ENCODE measurements around the gene ZNF143. TPM values are rescaled to one million over a fixed set of nuclear protein-coding genes. Genes with fewer than 3 reads are reported as not detected.

The ZNF143 gene
- total RNA-seq, 4 donors from 2014 or later = 20.7 to 45.6 (median 28.4) TPM

DNA sequence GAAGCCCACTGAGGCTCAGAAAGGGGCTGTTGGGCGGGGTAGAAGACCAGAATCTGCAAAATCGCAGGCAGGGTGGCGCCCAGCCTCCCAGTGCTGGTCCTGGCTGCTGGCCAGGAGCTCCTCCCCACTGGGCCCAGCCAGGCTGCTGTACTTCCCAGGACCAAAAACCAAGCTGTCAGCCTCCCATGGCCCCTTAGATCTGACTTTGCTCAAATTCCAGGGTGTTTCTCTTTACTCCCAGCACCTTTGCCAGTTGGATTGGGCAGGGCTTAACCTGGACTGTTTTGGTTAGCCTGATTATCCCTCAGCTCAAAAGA, 68.5 kb downstream of the ZNF143 start:
- DNase-seq (ENCODE audit: low spot score) (no peak), ATAC-seq (ENCODE audit: low FRiP score) (peak; percentile 41)
- no peak for TF ChIP-seq CTCF (IDR thresholded peaks at IDR 0.05)

- ATAC-seq (ENCODE audit: low FRiP score) = no peak
- TF ChIP-seq CTCF (IDR thresholded peaks at IDR 0.05) = no peak
- no peak for DNase-seq (ENCODE audit: low spot score)
These were observed 69.3 kb downstream of the ZNF143 start for GRCh38 chr11:9530020-9530621.

DNA sequence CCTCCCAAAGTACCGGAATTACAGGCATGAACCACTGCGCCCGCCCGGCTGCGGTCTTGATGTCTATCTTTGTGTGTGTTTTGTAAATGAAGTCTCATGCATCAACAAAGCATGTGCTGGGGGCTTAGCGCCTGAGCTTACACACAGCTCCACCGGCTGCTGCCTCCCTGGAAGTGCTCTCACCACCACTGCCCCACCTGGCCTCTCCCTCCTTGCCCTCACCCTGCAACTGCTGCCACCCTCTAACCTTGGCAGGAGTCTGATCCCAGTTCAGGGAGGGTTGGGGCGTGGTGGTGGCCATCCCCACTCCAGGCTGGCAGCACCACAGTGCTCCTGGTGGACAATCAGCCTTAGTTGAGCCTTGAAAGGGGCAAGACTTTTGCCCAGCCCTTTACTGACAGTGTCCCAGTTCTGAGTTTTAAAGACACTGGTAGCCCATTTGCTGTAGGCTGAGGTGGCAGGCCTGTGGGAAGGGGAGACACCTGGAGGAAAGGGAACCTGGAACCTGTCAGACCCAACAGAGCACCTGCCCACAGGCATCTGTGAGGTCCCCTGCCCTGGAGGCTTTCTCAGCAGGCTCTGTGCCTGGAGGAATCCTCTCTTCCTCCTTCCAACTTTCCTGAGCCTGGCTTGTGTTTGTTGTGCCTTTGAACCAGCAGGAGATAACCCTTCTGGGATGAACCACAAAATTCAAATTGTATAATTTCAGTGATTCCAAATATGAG, 70.3 kb downstream of the ZNF143 start:
- no peak for TF ChIP-seq CTCF (IDR thresholded peaks at IDR 0.05)
- ATAC-seq (ENCODE audit: low FRiP score) (no peak), DNase-seq (ENCODE audit: low spot score) (no peak)

- no peak for TF ChIP-seq CTCF (IDR thresholded peaks at IDR 0.05)
- no peak for DNase-seq (ENCODE audit: low spot score)
- no peak for ATAC-seq (ENCODE audit: low FRiP score)
These were observed 72.2 kb downstream of the ZNF143 start for GRCh38 chr11:9533058-9533457.

DNA sequence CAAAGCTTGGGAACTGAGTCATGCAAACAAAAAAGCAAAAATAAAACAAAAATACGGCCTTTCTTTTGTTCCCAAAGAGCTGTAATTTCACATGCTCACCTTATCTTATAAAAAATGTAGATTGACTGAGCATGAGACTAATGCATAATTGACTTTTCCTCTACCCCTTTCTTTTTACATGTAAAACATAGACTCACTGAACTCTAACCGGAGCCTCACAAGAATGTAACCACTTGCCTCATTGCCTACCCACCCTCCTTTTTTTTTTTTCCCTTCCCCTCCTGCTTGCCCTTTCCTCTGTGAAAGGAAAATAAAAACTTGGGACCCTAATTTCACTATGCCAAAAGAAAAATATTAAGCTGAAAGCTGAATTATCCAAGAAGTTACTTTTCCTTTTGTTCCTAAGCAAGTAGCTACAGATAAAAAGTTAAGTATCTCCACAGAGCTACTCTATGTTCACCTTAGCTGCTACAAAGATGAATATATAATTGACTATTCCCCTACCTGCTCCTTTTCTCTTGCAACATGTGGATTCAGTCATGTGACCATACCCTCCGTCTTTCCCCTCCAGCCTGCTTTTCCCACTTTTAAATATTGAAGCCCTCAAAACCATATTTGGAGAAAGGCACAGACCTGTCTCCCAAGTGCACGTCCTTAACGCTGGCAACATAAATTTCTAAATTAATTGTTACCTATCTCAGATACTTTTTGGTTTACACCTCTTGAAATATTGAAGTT, 73.1 kb downstream of the ZNF143 start:
- ATAC-seq (ENCODE audit: low FRiP score) (no peak), DNase-seq (ENCODE audit: low spot score) (no peak)
- TF ChIP-seq CTCF (IDR thresholded peaks at IDR 0.05) = no peak

DNA sequence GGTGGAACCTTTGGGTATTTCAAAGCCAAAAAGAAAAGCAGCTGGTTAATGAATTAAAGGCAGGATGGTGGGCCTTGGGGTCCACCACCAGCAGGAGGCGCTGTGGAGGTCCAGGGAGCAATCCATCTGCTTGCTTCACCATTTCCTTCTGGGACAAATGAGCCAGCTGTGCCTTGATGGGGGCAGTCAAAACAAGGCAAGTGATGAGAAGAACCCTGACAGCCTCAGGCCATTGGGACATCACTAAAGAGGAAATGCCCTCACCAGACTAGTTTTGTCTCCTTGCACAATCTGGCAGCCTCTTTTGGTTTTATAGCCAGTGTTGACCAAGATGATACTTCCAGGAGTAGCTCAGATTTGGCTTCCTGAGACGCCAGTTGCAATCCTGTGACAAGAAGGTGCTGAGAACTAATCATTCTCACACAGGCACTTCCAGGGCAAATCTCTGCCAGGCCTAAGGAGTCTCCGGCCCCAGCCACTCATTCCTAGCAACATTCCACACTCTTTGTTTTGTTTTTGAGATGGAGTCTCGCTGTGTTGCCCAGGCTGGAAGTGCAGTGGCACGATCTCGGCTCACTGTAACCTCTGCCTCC, 74.5 kb downstream of the ZNF143 start:
- TF ChIP-seq CTCF (IDR thresholded peaks at IDR 0.05) = peak in 1 of 3 donors; percentile 38
- DNase-seq (ENCODE audit: low spot score) = peak; percentile 60
- ATAC-seq (ENCODE audit: low FRiP score) = peak; percentile 34

Measured in omental fat pad (tissue), 4 donors.